SH-SY5Y (cell line): ENCODE results near the gene SLC39A10.

ENCODE experiments used
- GATA2 ChIP-seq: IDR thresholded peaks from 2 replicates; pipeline ENCODE4 v1.6.1; 2011; ENCODE audit warnings: mild to moderate bottlenecking, low read depth, low read length
- GATA3 ChIP-seq: IDR thresholded peaks from 2 replicates; pipeline ENCODE4 v1.6.1; 2011; ENCODE audit warnings: low read depth, mild to moderate bottlenecking, low read length, moderate library complexity

Gene SLC39A10

GRCh38 chr2:195768431-195768830, 111.4 kb downstream of the SLC39A10 start:
- TF ChIP-seq GATA3 (no peak), GATA2 (no peak)

GRCh38 chr2:195769975-195770374, 112.9 kb downstream of the SLC39A10 start:
- TF ChIP-seq GATA2 (no peak), GATA3 (no peak)

GRCh38 chr2:195779491-195779890, 122.5 kb downstream of the SLC39A10 start:
- TF ChIP-seq GATA3: no peak
- no peak for TF ChIP-seq GATA2

- no peak for TF ChIP-seq GATA3
- TF ChIP-seq GATA2: no peak
These were observed 125.1 kb downstream of the SLC39A10 start for GRCh38 chr2:195782156-195782555.
